ENCODE data around the gene RNF224. TPM values are rescaled to one million over a fixed set of nuclear protein-coding genes. Genes with fewer than 3 reads are reported as not detected.
A peak's percentile ranks its signal among the peaks of the same experiment; 100 is the strongest.

The RNF224 gene
- polyA plus RNA-seq, 1 donor from 2014 or later: not detected

DNA sequence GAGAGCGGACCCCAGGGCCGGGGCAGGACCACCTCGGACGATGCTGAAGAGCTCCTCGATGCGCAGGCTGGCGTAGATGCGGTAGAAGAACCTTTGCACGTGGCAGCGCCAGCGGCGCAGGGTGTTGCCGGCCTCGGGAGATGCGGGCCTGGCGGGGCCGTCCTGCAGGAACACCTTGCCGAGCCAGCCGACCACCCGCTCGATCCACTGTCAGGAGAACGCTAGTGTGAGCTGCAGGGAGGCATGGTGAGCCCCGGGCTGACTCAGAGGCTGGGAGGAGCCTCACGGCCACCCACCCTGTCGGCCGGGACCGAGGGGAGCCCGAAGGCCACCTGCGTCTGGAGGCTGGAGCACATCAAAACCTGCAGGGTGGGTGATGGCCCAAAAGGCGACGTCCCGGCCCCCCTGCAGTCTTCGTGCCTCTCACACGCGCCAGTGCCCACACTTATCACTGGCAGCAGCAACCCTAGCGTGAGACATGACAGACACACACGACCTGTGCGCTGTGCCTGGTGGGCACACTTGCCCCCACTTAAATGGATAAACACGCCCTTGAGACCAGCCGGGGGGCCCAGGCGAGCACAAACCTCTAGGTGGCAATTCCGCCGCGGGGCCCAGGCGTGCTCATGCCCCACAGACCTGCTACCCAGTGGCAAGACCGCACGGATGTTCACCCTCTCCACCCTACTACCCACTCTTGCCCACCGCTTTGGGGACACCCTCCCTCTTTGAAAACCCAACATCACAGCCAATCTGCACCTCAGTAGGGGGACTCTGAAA, 42.2 kb upstream of the RNF224 start:
- no peaks in the 10 kb centered on the region for H3K27me3 ChIP-seq (ENCODE audit: insufficient read depth, low read depth, low read length)
- H3K79me2 ChIP-seq (replicated peaks; ENCODE audit: insufficient read depth, low read length): peaks cover 14% of the 10 kb centered on the region
- no peak overlapping the region for H3K4me3 ChIP-seq (ENCODE audit: low read length)
- TF ChIP-seq TAF1 (IDR thresholded peaks at IDR 0.05; ENCODE audit: low read depth) (no peak), POLR2AphosphoS5 (IDR thresholded peaks at IDR 0.05) (no peak), EZH2 (IDR thresholded peaks at IDR 0.05; ENCODE audit: borderline replicate concordance, insufficient read depth, low read length, poor library complexity, severe bottlenecking) (no peak), SMC3 (conservative IDR thresholded peaks at IDR 0.05; ENCODE audit: poor library complexity) (no peak), RAD21 (conservative IDR thresholded peaks at IDR 0.05) (no peak)
- TF ChIP-seq, protein P1, sequence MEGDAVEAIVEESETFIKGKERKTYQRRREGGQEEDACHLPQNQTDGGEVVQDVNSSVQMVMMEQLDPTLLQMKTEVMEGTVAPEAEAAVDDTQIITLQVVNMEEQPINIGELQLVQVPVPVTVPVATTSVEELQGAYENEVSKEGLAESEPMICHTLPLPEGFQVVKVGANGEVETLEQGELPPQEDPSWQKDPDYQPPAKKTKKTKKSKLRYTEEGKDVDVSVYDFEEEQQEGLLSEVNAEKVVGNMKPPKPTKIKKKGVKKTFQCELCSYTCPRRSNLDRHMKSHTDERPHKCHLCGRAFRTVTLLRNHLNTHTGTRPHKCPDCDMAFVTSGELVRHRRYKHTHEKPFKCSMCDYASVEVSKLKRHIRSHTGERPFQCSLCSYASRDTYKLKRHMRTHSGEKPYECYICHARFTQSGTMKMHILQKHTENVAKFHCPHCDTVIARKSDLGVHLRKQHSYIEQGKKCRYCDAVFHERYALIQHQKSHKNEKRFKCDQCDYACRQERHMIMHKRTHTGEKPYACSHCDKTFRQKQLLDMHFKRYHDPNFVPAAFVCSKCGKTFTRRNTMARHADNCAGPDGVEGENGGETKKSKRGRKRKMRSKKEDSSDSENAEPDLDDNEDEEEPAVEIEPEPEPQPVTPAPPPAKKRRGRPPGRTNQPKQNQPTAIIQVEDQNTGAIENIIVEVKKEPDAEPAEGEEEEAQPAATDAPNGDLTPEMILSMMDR (IDR thresholded peaks at IDR 0.05; ENCODE audit: poor library complexity, severe bottlenecking): no peak
- no peaks in the 10 kb centered on the region for H3K36me3 ChIP-seq (ENCODE audit: insufficient read depth, low read length)
- no peaks in the 10 kb centered on the region for H4K20me1 ChIP-seq (ENCODE audit: insufficient read depth)
- no peak overlapping the region for H2AFZ ChIP-seq (ENCODE audit: low read depth, low read length)
- no peak overlapping the region for H3K27ac ChIP-seq (ENCODE audit: low read length)
- H3K4me2 ChIP-seq (ENCODE audit: low read length): no peak overlapping the region
- no peaks in the 10 kb centered on the region for H3K9me2 ChIP-seq (ENCODE audit: insufficient read depth, low read length)
- H3K9ac ChIP-seq (ENCODE audit: low read length): no peak overlapping the region
- H3K9me3 ChIP-seq (ENCODE audit: low read length): no peaks in the 10 kb centered on the region
- no peaks in the 10 kb centered on the region for H3F3A ChIP-seq (ENCODE audit: insufficient read depth, low read length, poor library complexity, severe bottlenecking)

DNA sequence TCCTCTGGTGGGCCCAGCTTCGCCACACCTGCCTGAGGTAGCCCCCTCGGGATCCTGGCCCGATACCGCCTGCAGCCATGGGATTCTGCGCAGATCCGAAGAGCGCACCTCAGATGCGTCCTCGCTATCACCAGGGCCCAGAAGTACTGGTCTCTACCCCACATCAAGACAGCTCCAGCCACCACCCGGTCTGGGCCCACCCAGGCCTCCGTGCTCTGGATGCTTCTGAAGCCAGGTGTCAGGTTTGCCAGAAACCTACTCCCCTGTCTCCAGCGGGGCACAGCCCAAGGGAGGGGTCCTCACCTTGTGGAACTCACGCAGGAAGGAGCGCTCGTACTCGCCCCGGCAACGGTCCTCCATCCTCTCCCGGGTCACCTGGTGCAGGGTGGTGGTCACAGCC, 41.4 kb upstream of the RNF224 start:
- no peaks in the 10 kb centered on the region for H3K27me3 ChIP-seq (ENCODE audit: insufficient read depth, low read depth, low read length)
- peak overlapping the region; percentile 98 for H3K4me3 ChIP-seq (ENCODE audit: low read length)
- H3K27ac ChIP-seq (ENCODE audit: low read length): no peak overlapping the region
- TF ChIP-seq MXI1 (conservative IDR thresholded peaks at IDR 0.05; ENCODE audit: poor library complexity, severe bottlenecking) (no peak), EZH2 (IDR thresholded peaks at IDR 0.05; ENCODE audit: borderline replicate concordance, insufficient read depth, low read length, poor library complexity, severe bottlenecking) (no peak), RAD21 (conservative IDR thresholded peaks at IDR 0.05) (no peak), POLR2AphosphoS5 (IDR thresholded peaks at IDR 0.05) (no peak)
- H4K20me1 ChIP-seq (ENCODE audit: insufficient read depth): no peaks in the 10 kb centered on the region
- peaks cover 14% of the 10 kb centered on the region for H3K79me2 ChIP-seq (replicated peaks; ENCODE audit: insufficient read depth, low read length)
- H3K9me2 ChIP-seq (ENCODE audit: insufficient read depth, low read length): no peaks in the 10 kb centered on the region
- no peak overlapping the region for H2AFZ ChIP-seq (ENCODE audit: low read depth, low read length)
- no peaks in the 10 kb centered on the region for H3K36me3 ChIP-seq (ENCODE audit: insufficient read depth, low read length)
- H3K9me3 ChIP-seq (ENCODE audit: low read length): no peaks in the 10 kb centered on the region
- no peak overlapping the region for H3K9ac ChIP-seq (ENCODE audit: low read length)
- H3F3A ChIP-seq (ENCODE audit: insufficient read depth, low read length, poor library complexity, severe bottlenecking): no peaks in the 10 kb centered on the region
- no peak overlapping the region for H3K4me2 ChIP-seq (ENCODE audit: low read length)

DNA sequence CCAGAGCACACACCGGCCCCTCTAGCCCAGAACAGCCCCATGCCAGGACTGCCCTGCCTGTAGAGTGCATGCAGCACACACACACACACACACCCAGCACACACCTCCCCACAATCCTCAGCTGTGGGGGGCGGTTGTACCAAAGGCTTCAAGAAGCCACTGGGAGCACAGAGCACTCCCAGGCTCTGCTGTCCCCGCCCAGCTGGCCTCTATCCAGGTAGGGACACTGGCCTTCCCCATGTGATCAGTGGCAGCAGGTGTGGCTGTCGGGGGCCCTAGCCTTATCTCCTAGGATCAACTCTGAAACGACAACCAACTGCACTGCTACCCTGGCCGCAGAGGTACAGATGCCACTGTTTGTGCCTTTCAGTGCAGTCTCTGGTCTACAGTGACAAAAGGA, 40.9 kb upstream of the RNF224 start:
- peaks cover 14% of the 10 kb centered on the region for H3K79me2 ChIP-seq (replicated peaks; ENCODE audit: insufficient read depth, low read length)
- H4K20me1 ChIP-seq (ENCODE audit: insufficient read depth): no peaks in the 10 kb centered on the region
- no peaks in the 10 kb centered on the region for H3K36me3 ChIP-seq (ENCODE audit: insufficient read depth, low read length)
- H3K9me3 ChIP-seq (ENCODE audit: low read length): no peaks in the 10 kb centered on the region
- H2AFZ ChIP-seq (ENCODE audit: low read depth, low read length): no peak overlapping the region
- no peaks in the 10 kb centered on the region for H3K27me3 ChIP-seq (ENCODE audit: insufficient read depth, low read depth, low read length)
- no peak overlapping the region for H3K9ac ChIP-seq (ENCODE audit: low read length)
- no peak overlapping the region for H3K27ac ChIP-seq (ENCODE audit: low read length)
- no peaks in the 10 kb centered on the region for H3F3A ChIP-seq (ENCODE audit: insufficient read depth, low read length, poor library complexity, severe bottlenecking)
- H3K4me2 ChIP-seq (ENCODE audit: low read length): peak overlapping the region; percentile 95
- H3K9me2 ChIP-seq (ENCODE audit: insufficient read depth, low read length): no peaks in the 10 kb centered on the region
- peak overlapping the region; percentile 98 for H3K4me3 ChIP-seq (ENCODE audit: low read length)
- TF ChIP-seq EP300 (conservative IDR thresholded peaks at IDR 0.05; ENCODE audit: poor library complexity, severe bottlenecking): no peak
- TF ChIP-seq, protein P2, sequence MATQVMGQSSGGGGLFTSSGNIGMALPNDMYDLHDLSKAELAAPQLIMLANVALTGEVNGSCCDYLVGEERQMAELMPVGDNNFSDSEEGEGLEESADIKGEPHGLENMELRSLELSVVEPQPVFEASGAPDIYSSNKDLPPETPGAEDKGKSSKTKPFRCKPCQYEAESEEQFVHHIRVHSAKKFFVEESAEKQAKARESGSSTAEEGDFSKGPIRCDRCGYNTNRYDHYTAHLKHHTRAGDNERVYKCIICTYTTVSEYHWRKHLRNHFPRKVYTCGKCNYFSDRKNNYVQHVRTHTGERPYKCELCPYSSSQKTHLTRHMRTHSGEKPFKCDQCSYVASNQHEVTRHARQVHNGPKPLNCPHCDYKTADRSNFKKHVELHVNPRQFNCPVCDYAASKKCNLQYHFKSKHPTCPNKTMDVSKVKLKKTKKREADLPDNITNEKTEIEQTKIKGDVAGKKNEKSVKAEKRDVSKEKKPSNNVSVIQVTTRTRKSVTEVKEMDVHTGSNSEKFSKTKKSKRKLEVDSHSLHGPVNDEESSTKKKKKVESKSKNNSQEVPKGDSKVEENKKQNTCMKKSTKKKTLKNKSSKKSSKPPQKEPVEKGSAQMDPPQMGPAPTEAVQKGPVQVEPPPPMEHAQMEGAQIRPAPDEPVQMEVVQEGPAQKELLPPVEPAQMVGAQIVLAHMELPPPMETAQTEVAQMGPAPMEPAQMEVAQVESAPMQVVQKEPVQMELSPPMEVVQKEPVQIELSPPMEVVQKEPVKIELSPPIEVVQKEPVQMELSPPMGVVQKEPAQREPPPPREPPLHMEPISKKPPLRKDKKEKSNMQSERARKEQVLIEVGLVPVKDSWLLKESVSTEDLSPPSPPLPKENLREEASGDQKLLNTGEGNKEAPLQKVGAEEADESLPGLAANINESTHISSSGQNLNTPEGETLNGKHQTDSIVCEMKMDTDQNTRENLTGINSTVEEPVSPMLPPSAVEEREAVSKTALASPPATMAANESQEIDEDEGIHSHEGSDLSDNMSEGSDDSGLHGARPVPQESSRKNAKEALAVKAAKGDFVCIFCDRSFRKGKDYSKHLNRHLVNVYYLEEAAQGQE (IDR thresholded peaks at IDR 0.05; ENCODE audit: borderline replicate concordance): no peak
- no peak for TF ChIP-seq TAF1 (IDR thresholded peaks at IDR 0.05; ENCODE audit: low read depth)
- TF ChIP-seq EZH2 (IDR thresholded peaks at IDR 0.05; ENCODE audit: borderline replicate concordance, insufficient read depth, low read length, poor library complexity, severe bottlenecking): no peak
- no peak for TF ChIP-seq RAD21 (conservative IDR thresholded peaks at IDR 0.05)
- TF ChIP-seq, protein P1 (IDR thresholded peaks at IDR 0.05; ENCODE audit: poor library complexity, severe bottlenecking): no peak
- TF ChIP-seq SMC3 (conservative IDR thresholded peaks at IDR 0.05; ENCODE audit: poor library complexity): no peak
- no peak for TF ChIP-seq POLR2AphosphoS5 (IDR thresholded peaks at IDR 0.05)
- no peak for TF ChIP-seq MXI1 (conservative IDR thresholded peaks at IDR 0.05; ENCODE audit: poor library complexity, severe bottlenecking)
